Gastroesophageal sphincter (tissue), 3 donors: ENCODE measurements around the gene CENPF.

Experiments used
- CTCF ChIP-seq, 4 experiments: fragments of 200-600 bp in 2 of 4; fragments of 450-650 bp in 2 of 4; sonication (generic) in 1 of 4; IDR thresholded peaks; one replicate each; pipeline ENCODE4 v1.5.1; 2017 to 2019; ENCODE audit warnings: antibody characterized with exemption in 4 of 4, mild to moderate bottlenecking in 2 of 4, moderate library complexity in 2 of 4
- EP300 ChIP-seq: sonication (generic); formaldehyde crosslinking; IDR thresholded peaks from one replicate; pipeline ENCODE4 v1.6.1; 2017; ENCODE audit warnings: antibody characterized with exemption, mild to moderate bottlenecking
- POLR2A ChIP-seq, 2 donors: fragments of 450-650 bp; IDR thresholded peaks; one replicate each; pipeline ENCODE4 v1.6.1; 2017; ENCODE audit warnings: antibody characterized with exemption in 2 of 2, mild to moderate bottlenecking in 2 of 2, moderate library complexity in 1 of 2
- POLR2AphosphoS5 ChIP-seq: sonication (generic); formaldehyde crosslinking; IDR thresholded peaks from one replicate; pipeline ENCODE4 v1.6.1; 2017; ENCODE audit warnings: antibody characterized with exemption

- TF ChIP-seq POLR2A (IDR thresholded peaks at IDR 0.05) (no peak), CTCF (IDR thresholded peaks at IDR 0.05) (no peak), POLR2AphosphoS5 (no peak), EP300 (no peak)
Observed at GRCh38 chr1:214581785-214582184, 21.2 kb upstream of the CENPF start.
